H1 (cell line): ENCODE measurements around the gene STAM2. TPM values are rescaled to one million over a fixed set of nuclear protein-coding genes. Genes with fewer than 3 reads are reported as not detected.

ENCODE experiments used
- CTCF ChIA-PET: fragments of 300-600 bp; sonication (Branson Sonifier 250); formaldehyde crosslinking; loops from one replicate; lab custom pipeline; 2021; ENCODE audit not compliant: partially characterized antibody; lab: Charles Lee
- POLR2A ChIA-PET: fragments of 300-600 bp; sonication (Branson Sonifier 250); formaldehyde crosslinking; loops from one replicate; lab custom pipeline; 2021; ENCODE audit warnings: inconsistent platforms; ENCODE audit not compliant: partially characterized antibody; lab: Charles Lee
- DNase-seq, 2 experiments: peaks; one replicate each; pipeline versions ENCODE4 v3.0.0 to v3.0.0-alpha.2; 2010 to 2022; ENCODE audit warnings: low spot score in 2 of 2, low read depth in 1 of 2, mixed read lengths in 1 of 2
- FAIRE-seq: peaks from 2 replicates; lab custom pipeline; 2011; peaks lifted over from hg19 to GRCh38; lab: Jason Lieb, UNC
- H2AFZ ChIP-seq: 2 replicates; pipeline ENCODE4 v1.8.1; 2012; ENCODE audit warnings: low read length, inconsistent platforms
- H2AK5ac ChIP-seq: 2 replicates; pipeline ENCODE4 v1.6.1; 2013; ENCODE audit warnings: low read depth, low read length
- H2BK120ac ChIP-seq: replicated peaks from 2 replicates; pipeline ENCODE3; 2013; ENCODE audit warnings: low read depth, low read length, inconsistent platforms
- H2BK12ac ChIP-seq: 2 replicates; pipeline ENCODE4 v1.6.1; 2013; ENCODE audit warnings: low read depth, low read length
- H2BK15ac ChIP-seq: 2 replicates; pipeline ENCODE4 v1.6.1; 2013; ENCODE audit warnings: low read length
- H2BK20ac ChIP-seq: 2 replicates; pipeline ENCODE4 v1.6.1; 2013; ENCODE audit warnings: low read length
- H2BK5ac ChIP-seq: 2 replicates; pipeline ENCODE4 v1.6.1; 2013; ENCODE audit warnings: low read depth, low read length
- H3K14ac ChIP-seq: 2 replicates; pipeline ENCODE4 v1.6.1; 2013; ENCODE audit warnings: inconsistent platforms; ENCODE audit not compliant: insufficient read length
- H3K18ac ChIP-seq: 2 replicates; pipeline ENCODE4 v1.6.1; 2013; ENCODE audit warnings: low read length; ENCODE audit errors: extremely low read depth
- H3K23ac ChIP-seq: 2 replicates; pipeline ENCODE4 v1.6.1; 2013; ENCODE audit warnings: inconsistent platforms; ENCODE audit not compliant: insufficient read length
- H3K23me2 ChIP-seq: 2 replicates; pipeline ENCODE4 v1.6.1; 2013; ENCODE audit warnings: low read depth, low read length
- H3K27ac ChIP-seq: 2 replicates; pipeline ENCODE4 v1.6.1; 2011; ENCODE audit warnings: low read depth, low read length, inconsistent platforms
- H3K27me3 ChIP-seq, 4 experiments: replicated peaks in 1 of 4; 1 replicate in 1 of 4; 2 replicates in 3 of 4; pipeline versions ENCODE4 v1.6.1 to v1.8.1; 2011 to 2013; ENCODE audit warnings: low read length in 3 of 4, mild to moderate bottlenecking in 3 of 4, inconsistent platforms in 2 of 4, mixed read lengths in 2 of 4, moderate library complexity in 1 of 4; ENCODE audit not compliant: control insufficient read depth in 3 of 4, insufficient read depth in 3 of 4; ENCODE audit errors: extremely low read depth in 1 of 4
- H3K36me3 ChIP-seq, 4 experiments: 2 replicates each; pipeline versions ENCODE4 v1.6.1 to v1.8.1; 2011 to 2013; ENCODE audit warnings: mild to moderate bottlenecking in 4 of 4, low read length in 3 of 4, moderate library complexity in 2 of 4, control low read depth in 1 of 4, inconsistent platforms in 1 of 4; ENCODE audit not compliant: insufficient read depth in 4 of 4, control insufficient read depth in 2 of 4
- H3K4ac ChIP-seq: replicated peaks from 2 replicates; pipeline ENCODE3; 2013; ENCODE audit warnings: low read length, low read depth, mixed read lengths, inconsistent platforms; ENCODE audit not compliant: insufficient read length
- H3K4me1 ChIP-seq, 4 experiments: replicated peaks in 1 of 4; 1 replicate in 1 of 4; 2 replicates in 3 of 4; pipeline versions ENCODE4 v1.6.1 to v1.8.1; 2011 to 2013; ENCODE audit warnings: low read length in 3 of 4, inconsistent platforms in 2 of 4, mixed read lengths in 1 of 4; ENCODE audit not compliant: insufficient read depth in 4 of 4, control insufficient read depth in 3 of 4
- H3K4me2 ChIP-seq, 2 experiments: 2 replicates each; pipeline versions ENCODE4 v1.6.1 to v1.8.1; 2011 to 2013; ENCODE audit warnings: low read depth in 2 of 2, low read length in 2 of 2, control low read depth in 1 of 2, inconsistent platforms in 1 of 2, mild to moderate bottlenecking in 1 of 2; ENCODE audit not compliant: insufficient read depth in 1 of 2
- H3K4me3 ChIP-seq, 4 experiments: fragments of 200-600, 300-600 bp in 1 of 4; sonication (generic), shearing (Covaris generic), sonication (Bioruptor Twin) in 1 of 4; 2 replicates each; pipeline versions ENCODE4 v1.5.1 to v1.8.1; 2011 to 2016; ENCODE audit warnings: low read length in 4 of 4, low read depth in 3 of 4, control low read depth in 2 of 4, inconsistent platforms in 2 of 4, mild to moderate bottlenecking in 2 of 4, mixed read lengths in 1 of 4, moderate library complexity in 1 of 4; ENCODE audit not compliant: insufficient read depth in 2 of 4; ENCODE audit errors: extremely low read depth in 1 of 4
- H3K56ac ChIP-seq: replicated peaks from 2 replicates; pipeline ENCODE3; 2013; ENCODE audit warnings: low read depth, mild to moderate bottlenecking, mixed read lengths, low read length, inconsistent platforms; ENCODE audit not compliant: insufficient read length
- H3K79me1 ChIP-seq: 2 replicates; pipeline ENCODE4 v1.6.1; 2013; ENCODE audit warnings: low read depth, low read length, control low read depth
- H3K79me2 ChIP-seq, 2 experiments: 2 replicates each; pipeline versions ENCODE4 v1.6.1 to v1.8.1; 2012 to 2013; ENCODE audit warnings: low read length in 2 of 2, mild to moderate bottlenecking in 2 of 2, inconsistent platforms in 1 of 2; ENCODE audit not compliant: insufficient read depth in 2 of 2, control insufficient read depth in 1 of 2
- H3K9ac ChIP-seq, 4 experiments: replicated peaks in 1 of 4; 1 replicate in 1 of 4; 2 replicates in 3 of 4; pipeline versions ENCODE4 v1.6.1 to v1.8.1; 2011 to 2013; ENCODE audit warnings: low read depth in 3 of 4, low read length in 3 of 4, control low read depth in 2 of 4, mild to moderate bottlenecking in 2 of 4, moderate library complexity in 2 of 4, inconsistent platforms in 1 of 4; ENCODE audit errors: extremely low read depth in 1 of 4
- H3K9me3 ChIP-seq, 2 experiments: 2 replicates each; pipeline versions ENCODE4 v1.6.1 to v1.8.1; 2012 to 2013; ENCODE audit warnings: mild to moderate bottlenecking in 2 of 2, moderate library complexity in 2 of 2, control low read depth in 1 of 2, inconsistent platforms in 1 of 2, low read depth in 1 of 2, low read length in 1 of 2, mixed read lengths in 1 of 2; ENCODE audit not compliant: insufficient read depth in 2 of 2
- H4K20me1 ChIP-seq, 2 experiments: replicated peaks in 1 of 2; 2 replicates each; pipeline versions ENCODE3 to v1.8.1; 2011 to 2013; ENCODE audit warnings: inconsistent platforms in 2 of 2, low read length in 2 of 2, mild to moderate bottlenecking in 1 of 2; ENCODE audit not compliant: insufficient read depth in 2 of 2, control insufficient read depth in 1 of 2
- H4K5ac ChIP-seq: 2 replicates; pipeline ENCODE4 v1.6.1; 2013; ENCODE audit warnings: low read length, low read depth, mixed read lengths, inconsistent platforms; ENCODE audit not compliant: insufficient read length
- H4K8ac ChIP-seq: 2 replicates; pipeline ENCODE4 v1.8.0; 2013; ENCODE audit warnings: mild to moderate bottlenecking, moderate library complexity, low read length, inconsistent platforms; ENCODE audit not compliant: insufficient read depth; ENCODE audit errors: extremely low read depth
- H4K91ac ChIP-seq: replicated peaks from 2 replicates; pipeline ENCODE3; 2013; ENCODE audit warnings: low read length, mixed read lengths, inconsistent platforms; ENCODE audit not compliant: insufficient read length
- CEBPB ChIP-seq: IDR thresholded peaks from 2 replicates; pipeline ENCODE4 v1.6.1; 2012; ENCODE audit warnings: low read depth, low read length
- CHD1 ChIP-seq: IDR thresholded peaks from 2 replicates; pipeline ENCODE4 v1.6.1; 2012; ENCODE audit warnings: low read depth, low read length, improper control_type of control experiment
- TCF12 ChIP-seq: IDR thresholded peaks from 2 replicates; pipeline ENCODE4 v1.6.1; 2011; ENCODE audit warnings: low read depth, mild to moderate bottlenecking, low read length
- WGBS, 2 experiments: shearing (Covaris generic) in 1 of 2; methylation state at CpG; one replicate each; pipeline versions ENCODE4 v1.1.6 to v1.1.7; 2013 to 2015; ENCODE audit warnings: low lambda C conversion rate in 2 of 2, mixed read lengths in 2 of 2, inconsistent platforms in 1 of 2, low coverage in 1 of 2, missing lambda C conversion rate in 1 of 2; ENCODE audit not compliant: insufficient replicate concordance in 2 of 2, insufficient coverage in 1 of 2, insufficient read length in 1 of 2; ENCODE audit errors: extremely low coverage in 1 of 2, missing lambda C conversion rate in 1 of 2; 5-methylcytosine and 5-hydroxymethylcytosine counted together
- polyA plus RNA-seq, 7 experiments: library from polyadenylated mRNA; depleted of rRNA in 3 of 7; stranded (reverse) in 5 of 7; unstranded in 2 of 7; fragments of >200 nt in 5 of 7; fragments of 200-250 nt in 2 of 7; gene quantifications; 1 replicate in 5 of 7; 2 replicates in 1 of 7; 4 replicates in 1 of 7; pipeline versions ENCODE4 v1.2.1 to v1.2.3, GENCODE V29; 2011 to 2013; ENCODE audit warnings: missing spikeins in 2 of 7, mixed read lengths in 2 of 7
- total RNA-seq: library from RNA; stranded (reverse); fragmentation: NEBNext Ultra II Directional; extraction: Animal tissue kit (Norgen Biotek cat#: 25700); gene quantifications from 2 replicates; pipeline ENCODE4 v1.2.1, GENCODE V29; 2021

The STAM2 gene
- total and polyA plus RNA-seq, 2 of the 8 experiments (the other 6 are each of a cell fraction or from before 2014, with no cell fraction given), result 5.4 to 9.4 TPM

- Histone ChIP-seq H4K20me1 (no peaks in the 10 kb centered on the region), H3K79me2 (no peaks in the 10 kb centered on the region), H2BK15ac (no peak overlapping the region), H3K27me3 (peaks cover 22 to 52% (median 38%) of the 10 kb centered on the region in 4 experiments), H3K4ac (no peak overlapping the region), H3K36me3 (no peaks in the 10 kb centered on the region), H3K14ac (no peak overlapping the region), H2AK5ac (no peak overlapping the region), H3K9ac (no peak overlapping the region), H2AFZ (0 out of 2 replicates have a peak overlapping the region, but pooled peaks have one; percentile 17), H3K18ac (no peak overlapping the region), H3K23me2 (peaks cover 20% of the 10 kb centered on the region), H3K56ac (no peak overlapping the region), H2BK120ac (no peak overlapping the region), H2BK20ac (no peak overlapping the region), H3K4me1 (peaks cover 0 to 4% (median 1%) of the 10 kb centered on the region in 4 experiments; a peak in 4 of 7 replicates), H2BK12ac (peak overlapping the region; percentile 62; the same call in 1 of the 2 replicates), H3K4me2 (peak overlapping the region; percentile 88 to 96), H3K23ac (no peak overlapping the region), H3K9me3 (no peaks in the 10 kb centered on the region), H4K8ac (no peak overlapping the region), H3K27ac (no peak overlapping the region), H2BK5ac (no peak overlapping the region), H3K4me3 (peak overlapping the region; percentile 48 to 79 (median 58)), H4K91ac (no peak overlapping the region), H4K5ac (no peak overlapping the region), H3K79me1 (no peaks in the 10 kb centered on the region)
- TF ChIP-seq CHD1 (no peak), CEBPB (0 out of 2 replicates have a peak, but pooled peaks have one; percentile 29), TCF12 (no peak)
- FAIRE-seq (no peak), DNase-seq (no peak)
- WGBS, 2 experiments, result 15% methylated on average over 13 of the region's 13 CpGs; no CpG with 5 or more reads in 1 of the 2 experiments
- ChIA-PET CTCF (interaction anchor here (0.9 to 3.1 kb wide), 7 partner anchors 8 to 71 kb away, joined by 3 to 8 read pairs (median 4); no protein-coding TSS in a partner anchor), POLR2A (interaction anchor here (0.7 to 1.7 kb wide), 6 partner anchors 9 to 620 kb away, joined by 3 read pairs; partner anchors contain the start of gene PRPF40A)
Observed at GRCh38 chr2:152097290-152097800, 78.2 kb downstream of the STAM2 start.
